Measurements from ENCODE around the gene NFE2L1.

The NFE2L1 gene

GRCh38 chr17:48026502-48027321 lies 21.4 kb upstream of the NFE2L1 start:
- no peak overlapping the region for H3K27ac ChIP-seq (ENCODE audit: low read depth, low read length)
- H2AFZ ChIP-seq (ENCODE audit: insufficient read depth, low read length, poor library complexity) = peak overlapping the region; percentile 6
- no peak overlapping the region for H3K18ac ChIP-seq (ENCODE audit: low read length)
- no peaks in the 10 kb centered on the region for H3K79me1 ChIP-seq (ENCODE audit: low read length)
- peaks cover 4% of the 10 kb centered on the region for H3K9me3 ChIP-seq (ENCODE audit: insufficient read depth, low read depth, low read length)
- H2BK12ac ChIP-seq (ENCODE audit: low read length) = no peak overlapping the region
- H3K4ac ChIP-seq (ENCODE audit: low read depth, low read length) = no peak overlapping the region
- H3K36me3 ChIP-seq (ENCODE audit: control insufficient read depth in 1 of 2, insufficient read depth in 2 of 2, low read length in 2 of 2) = no peaks in the 10 kb centered on the region
- H4K91ac ChIP-seq (ENCODE audit: low read depth, low read length) = peak overlapping the region; percentile 10
- peak overlapping the region; percentile 6 for H3K4me2 ChIP-seq (ENCODE audit: low read length)
- no peak overlapping the region for H4K12ac ChIP-seq (ENCODE audit: low read depth, low read length)
- H3K23ac ChIP-seq (ENCODE audit: low read length) = no peak overlapping the region
- WGBS (ENCODE audit: extremely low coverage, insufficient coverage, insufficient read length) = no CpG with 5 or more reads among the region's 18 CpGs
- peak overlapping the region; percentile 76 for H4K8ac ChIP-seq (ENCODE audit: low read depth, low read length)
- no peak overlapping the region for H2BK120ac ChIP-seq (ENCODE audit: insufficient read depth, low read length, poor library complexity)
- peaks cover 22 to 23% of the 10 kb centered on the region in 2 experiments for H3K4me1 ChIP-seq (ENCODE audit: control insufficient read depth in 1 of 2, insufficient read depth in 2 of 2, low read length in 2 of 2)
- H3K9ac ChIP-seq (ENCODE audit: low read length) = no peak overlapping the region
- H3K4me3 ChIP-seq (ENCODE audit: low read depth, low read length) = no peak overlapping the region
- no peak overlapping the region for H3K14ac ChIP-seq (ENCODE audit: low read length)
- H3K79me2 ChIP-seq (ENCODE audit: control insufficient read depth, insufficient read depth, low read length, poor library complexity) = no peaks in the 10 kb centered on the region
- H2BK5ac ChIP-seq (ENCODE audit: low read depth, low read length, poor library complexity) = no peak overlapping the region
- peak; percentile 69 for DNase-seq
- peaks cover 17% of the 10 kb centered on the region for H3K27me3 ChIP-seq (ENCODE audit: insufficient read depth, low read length)
- H2AK5ac ChIP-seq (ENCODE audit: low read length) = no peak overlapping the region

- WGBS (ENCODE audit: extremely low coverage, insufficient coverage, insufficient read length) = no CpG with 5 or more reads among the region's 12 CpGs
- no peak overlapping the region for H2AK5ac ChIP-seq (ENCODE audit: low read length)
- no peak overlapping the region for H4K8ac ChIP-seq (ENCODE audit: low read depth, low read length)
- peaks cover 22 to 23% of the 10 kb centered on the region in 2 experiments for H3K4me1 ChIP-seq (ENCODE audit: control insufficient read depth in 1 of 2, insufficient read depth in 2 of 2, low read length in 2 of 2)
- DNase-seq = peak in 1 of 2 donors; percentile 17
- peaks cover 4% of the 10 kb centered on the region for H3K9me3 ChIP-seq (ENCODE audit: insufficient read depth, low read depth, low read length)
- no peak overlapping the region for H3K18ac ChIP-seq (ENCODE audit: low read length)
- peak overlapping the region; percentile 45 for H3K4me3 ChIP-seq (ENCODE audit: low read depth, low read length)
- H3K9ac ChIP-seq (ENCODE audit: low read length) = no peak overlapping the region
- no peak overlapping the region for H3K23ac ChIP-seq (ENCODE audit: low read length)
- H3K79me1 ChIP-seq (ENCODE audit: low read length) = no peaks in the 10 kb centered on the region
- no peak overlapping the region for H3K4ac ChIP-seq (ENCODE audit: low read depth, low read length)
- no peak overlapping the region for H2BK12ac ChIP-seq (ENCODE audit: low read length)
- no peak overlapping the region for H2AFZ ChIP-seq (ENCODE audit: insufficient read depth, low read length, poor library complexity)
- no peak overlapping the region for H4K91ac ChIP-seq (ENCODE audit: low read depth, low read length)
- H4K12ac ChIP-seq (ENCODE audit: low read depth, low read length) = no peak overlapping the region
- no peak overlapping the region for H3K14ac ChIP-seq (ENCODE audit: low read length)
- H3K4me2 ChIP-seq (ENCODE audit: low read length) = no peak overlapping the region
- peaks cover 17% of the 10 kb centered on the region for H3K27me3 ChIP-seq (ENCODE audit: insufficient read depth, low read length)
- H2BK5ac ChIP-seq (ENCODE audit: low read depth, low read length, poor library complexity) = no peak overlapping the region
- no peaks in the 10 kb centered on the region for H3K79me2 ChIP-seq (ENCODE audit: control insufficient read depth, insufficient read depth, low read length, poor library complexity)
- H3K27ac ChIP-seq (ENCODE audit: low read depth, low read length) = no peak overlapping the region
- H2BK120ac ChIP-seq (ENCODE audit: insufficient read depth, low read length, poor library complexity) = no peak overlapping the region
- H3K36me3 ChIP-seq (ENCODE audit: control insufficient read depth in 1 of 2, insufficient read depth in 2 of 2, low read length in 2 of 2) = no peaks in the 10 kb centered on the region
These were observed 20.7 kb upstream of the NFE2L1 start for GRCh38 chr17:48027322-48027981.

GRCh38 chr17:48028736-48029135 lies 19.4 kb upstream of the NFE2L1 start:
- Histone ChIP-seq H3K23ac (ENCODE audit: low read length) (no peak overlapping the region), H2BK5ac (ENCODE audit: low read depth, low read length, poor library complexity) (no peak overlapping the region), H3K4me1 (ENCODE audit: control insufficient read depth in 1 of 2, insufficient read depth in 2 of 2, low read length in 2 of 2) (peaks cover 18% of the 10 kb centered on the region in 2 experiments), H2AK5ac (ENCODE audit: low read length) (no peak overlapping the region), H3K4me2 (ENCODE audit: low read length) (no peak overlapping the region), H3K27ac (ENCODE audit: low read depth, low read length) (no peak overlapping the region), H4K12ac (ENCODE audit: low read depth, low read length) (no peak overlapping the region), H4K8ac (ENCODE audit: low read depth, low read length) (no peak overlapping the region), H3K4me3 (ENCODE audit: low read depth, low read length) (no peak overlapping the region), H3K79me1 (ENCODE audit: low read length) (no peaks in the 10 kb centered on the region), H3K9ac (ENCODE audit: low read length) (no peak overlapping the region), H3K36me3 (ENCODE audit: control insufficient read depth in 1 of 2, insufficient read depth in 2 of 2, low read length in 2 of 2) (no peaks in the 10 kb centered on the region), H3K9me3 (ENCODE audit: insufficient read depth, low read depth, low read length) (peaks cover under 1% of the 10 kb centered on the region), H3K4ac (ENCODE audit: low read depth, low read length) (no peak overlapping the region), H3K14ac (ENCODE audit: low read length) (no peak overlapping the region), H2AFZ (ENCODE audit: insufficient read depth, low read length, poor library complexity) (no peak overlapping the region), H3K79me2 (ENCODE audit: control insufficient read depth, insufficient read depth, low read length, poor library complexity) (no peaks in the 10 kb centered on the region), H4K91ac (ENCODE audit: low read depth, low read length) (no peak overlapping the region), H3K18ac (ENCODE audit: low read length) (no peak overlapping the region), H2BK12ac (ENCODE audit: low read length) (no peak overlapping the region), H2BK120ac (ENCODE audit: insufficient read depth, low read length, poor library complexity) (no peak overlapping the region), H3K27me3 (ENCODE audit: insufficient read depth, low read length) (peaks cover 8% of the 10 kb centered on the region)
- no CpG with 5 or more reads among the region's 1 CpG for WGBS (ENCODE audit: extremely low coverage, insufficient coverage, insufficient read length)
- no peak for DNase-seq

GRCh38 chr17:48030531-48030930 lies 17.6 kb upstream of the NFE2L1 start:
- Histone ChIP-seq H2AFZ (ENCODE audit: insufficient read depth, low read length, poor library complexity) (no peak overlapping the region), H3K9ac (ENCODE audit: low read length) (no peak overlapping the region), H4K12ac (ENCODE audit: low read depth, low read length) (no peak overlapping the region), H3K23ac (ENCODE audit: low read length) (no peak overlapping the region), H4K8ac (ENCODE audit: low read depth, low read length) (no peak overlapping the region), H4K91ac (ENCODE audit: low read depth, low read length) (no peak overlapping the region), H2BK120ac (ENCODE audit: insufficient read depth, low read length, poor library complexity) (no peak overlapping the region), H2AK5ac (ENCODE audit: low read length) (no peak overlapping the region), H3K9me3 (ENCODE audit: insufficient read depth, low read depth, low read length) (no peaks in the 10 kb centered on the region), H3K18ac (ENCODE audit: low read length) (no peak overlapping the region), H3K79me1 (ENCODE audit: low read length) (no peaks in the 10 kb centered on the region), H2BK12ac (ENCODE audit: low read length) (no peak overlapping the region), H3K4me2 (ENCODE audit: low read length) (no peak overlapping the region), H3K36me3 (ENCODE audit: control insufficient read depth in 1 of 2, insufficient read depth in 2 of 2, low read length in 2 of 2) (no peaks in the 10 kb centered on the region), H2BK5ac (ENCODE audit: low read depth, low read length, poor library complexity) (no peak overlapping the region), H3K27ac (ENCODE audit: low read depth, low read length) (no peak overlapping the region), H3K14ac (ENCODE audit: low read length) (no peak overlapping the region), H3K4me1 (ENCODE audit: control insufficient read depth in 1 of 2, insufficient read depth in 2 of 2, low read length in 2 of 2) (peaks cover 7 to 11% of the 10 kb centered on the region in 2 experiments), H3K4ac (ENCODE audit: low read depth, low read length) (no peak overlapping the region), H3K4me3 (ENCODE audit: low read depth, low read length) (no peak overlapping the region), H3K27me3 (ENCODE audit: insufficient read depth, low read length) (no peaks in the 10 kb centered on the region), H3K79me2 (ENCODE audit: control insufficient read depth, insufficient read depth, low read length, poor library complexity) (no peaks in the 10 kb centered on the region)
- DNase-seq = no peak
- WGBS (ENCODE audit: extremely low coverage, insufficient coverage, insufficient read length) = no CpG with 5 or more reads among the region's 5 CpGs
